Neural progenitor cell (in vitro differentiated cells): ENCODE data around the gene BICD1. TPM values are rescaled to one million over a fixed set of nuclear protein-coding genes. Genes with fewer than 3 reads are reported as not detected.

Experiments
- DNase-seq: peaks from one replicate; pipeline ENCODE4 v3.0.0-alpha.2; 2016; ENCODE audit warnings: low spot score
- H2AFZ ChIP-seq: fragments of 200-600 bp; sonication (generic); replicated peaks from 2 replicates; pipeline ENCODE4 v1.6.1; 2016; ENCODE audit warnings: antibody characterized with exemption
- H3F3A ChIP-seq: fragments of 200-600 bp; sonication (generic); 2 replicates; pipeline ENCODE4 v1.6.1; 2016; ENCODE audit warnings: antibody characterized with exemption, low read depth
- H3K27ac ChIP-seq: fragments of 200-600 bp; sonication (generic); 2 replicates; pipeline ENCODE4 v1.5.1; 2016; ENCODE audit warnings: mild to moderate bottlenecking
- H3K27me3 ChIP-seq: fragments of 200-600 bp; sonication (generic); 2 replicates; pipeline ENCODE4 v1.6.1; 2016; ENCODE audit warnings: mild to moderate bottlenecking, moderate library complexity
- H3K36me3 ChIP-seq: fragments of 200-600 bp; sonication (generic); 2 replicates; pipeline ENCODE4 v1.5.1; 2016
- H3K4me1 ChIP-seq: fragments of 200-600 bp; sonication (generic); 2 replicates; pipeline ENCODE4 v1.6.1; 2016; ENCODE audit warnings: mixed run types
- H3K4me2 ChIP-seq: fragments of 200-600 bp; sonication (generic); 2 replicates; pipeline ENCODE4 v1.6.1; 2016
- H3K4me3 ChIP-seq: fragments of 200-600 bp; sonication (generic); 2 replicates; pipeline ENCODE4 v1.5.1; 2016
- H3K79me2 ChIP-seq: fragments of 200-600 bp; sonication (generic); 2 replicates; pipeline ENCODE4 v1.6.1; 2016; ENCODE audit warnings: low read depth
- H3K9ac ChIP-seq: fragments of 200-600 bp; sonication (generic); 2 replicates; pipeline ENCODE4 v1.6.1; 2016
- H3K9me3 ChIP-seq: fragments of 200-600 bp; sonication (generic); 2 replicates; pipeline ENCODE4 v1.5.1; 2016; ENCODE audit warnings: low read depth
- H4K20me1 ChIP-seq: fragments of 200-600 bp; sonication (generic); 2 replicates; pipeline ENCODE4 v1.6.1; 2016; ENCODE audit warnings: low read depth
- H3K27ac Mint-ChIP-seq: 3 replicates; pipeline ENCODE4 v1.8.0; 2021; ENCODE audit warnings: mixed read lengths
- H3K27me3 Mint-ChIP-seq: 2 replicates; pipeline ENCODE4 v1.8.0; 2022; ENCODE audit warnings: low read depth, mild to moderate bottlenecking, inconsistent platforms, moderate library complexity, mixed read lengths; ENCODE audit not compliant: insufficient read depth
- H3K36me3 Mint-ChIP-seq: 3 replicates; pipeline ENCODE4 v1.8.0; 2021; ENCODE audit warnings: mixed read lengths
- H3K4me1 Mint-ChIP-seq: 3 replicates; pipeline ENCODE4 v1.8.0; 2021; ENCODE audit warnings: mixed read lengths
- H3K4me3 Mint-ChIP-seq: 3 replicates; pipeline ENCODE4 v1.8.0; 2021; ENCODE audit warnings: mild to moderate bottlenecking, moderate library complexity, mixed read lengths
- H3K9me3 Mint-ChIP-seq: 3 replicates; pipeline ENCODE4 v1.8.0; 2020; ENCODE audit warnings: mixed read lengths
- EZH2 ChIP-seq: fragments of 200-600 bp; sonication (generic); IDR thresholded peaks from 2 replicates; pipeline ENCODE4 v1.6.1; 2017; ENCODE audit warnings: antibody characterized with exemption, mild to moderate bottlenecking, moderate library complexity
- EZH2phosphoT487 ChIP-seq: fragments of 200-600 bp; sonication (generic); IDR thresholded peaks from 2 replicates; pipeline ENCODE4 v1.6.1; 2017; ENCODE audit warnings: antibody characterized with exemption
- total RNA-seq: library from RNA; depleted of rRNA; stranded (reverse); fragments of >200 nt; gene quantifications from 2 replicates; pipeline ENCODE4 v1.2.3, GENCODE V29; 2015; ENCODE audit warnings: low replicate concordance
- TF ChIP-seq, protein P1 (sequence below): fragments of 200-600 bp; sonication (generic); IDR thresholded peaks from 2 replicates; pipeline ENCODE4 v1.5.1; 2017; ENCODE audit warnings: antibody characterized with exemption, mild to moderate bottlenecking

The BICD1 gene
- total RNA-seq, 1 donor from 2014 or later: 23.6 TPM

DNA sequence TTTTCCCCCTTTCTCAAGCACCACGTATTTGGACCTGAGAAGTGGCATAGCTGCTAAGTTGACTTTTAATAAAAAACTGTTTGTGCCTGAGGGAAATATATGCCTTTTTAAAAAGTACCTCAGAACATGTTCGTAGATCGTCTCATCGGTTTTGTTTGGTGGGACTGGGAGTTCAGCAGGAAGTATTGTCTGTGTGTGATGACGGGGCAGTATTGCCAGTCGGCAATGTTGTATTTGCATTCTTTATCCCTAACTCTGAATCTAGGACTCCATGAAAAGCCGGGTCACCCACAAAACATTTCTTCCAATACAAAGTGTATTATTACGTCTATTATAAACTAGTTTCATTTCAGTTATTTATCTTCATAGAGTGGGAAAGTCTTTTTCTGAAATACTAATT is 273.0 kb downstream of the BICD1 start:
- no peak for DNase-seq
- H3K27ac ChIP-seq: no peak overlapping the region

DNA sequence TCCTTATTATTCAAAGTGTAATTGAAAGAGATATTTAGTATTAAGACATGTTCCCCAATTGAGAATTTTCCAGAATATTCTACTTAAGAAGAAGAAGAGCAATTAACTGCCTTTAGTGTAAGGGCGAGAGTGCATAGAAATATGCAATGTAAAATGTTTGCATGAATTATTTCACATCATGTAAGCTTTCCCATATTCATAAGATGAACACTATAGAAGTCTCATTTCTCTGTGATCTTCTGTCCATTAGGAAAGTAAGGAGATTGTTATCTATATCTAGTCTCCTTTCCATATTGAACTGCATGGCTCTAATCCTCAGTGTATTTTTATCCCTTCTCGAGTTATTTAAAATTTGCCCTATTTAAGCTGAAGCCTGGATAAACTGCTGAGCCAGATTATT is 275.6 kb downstream of the BICD1 start:
- TF ChIP-seq, protein P1, sequence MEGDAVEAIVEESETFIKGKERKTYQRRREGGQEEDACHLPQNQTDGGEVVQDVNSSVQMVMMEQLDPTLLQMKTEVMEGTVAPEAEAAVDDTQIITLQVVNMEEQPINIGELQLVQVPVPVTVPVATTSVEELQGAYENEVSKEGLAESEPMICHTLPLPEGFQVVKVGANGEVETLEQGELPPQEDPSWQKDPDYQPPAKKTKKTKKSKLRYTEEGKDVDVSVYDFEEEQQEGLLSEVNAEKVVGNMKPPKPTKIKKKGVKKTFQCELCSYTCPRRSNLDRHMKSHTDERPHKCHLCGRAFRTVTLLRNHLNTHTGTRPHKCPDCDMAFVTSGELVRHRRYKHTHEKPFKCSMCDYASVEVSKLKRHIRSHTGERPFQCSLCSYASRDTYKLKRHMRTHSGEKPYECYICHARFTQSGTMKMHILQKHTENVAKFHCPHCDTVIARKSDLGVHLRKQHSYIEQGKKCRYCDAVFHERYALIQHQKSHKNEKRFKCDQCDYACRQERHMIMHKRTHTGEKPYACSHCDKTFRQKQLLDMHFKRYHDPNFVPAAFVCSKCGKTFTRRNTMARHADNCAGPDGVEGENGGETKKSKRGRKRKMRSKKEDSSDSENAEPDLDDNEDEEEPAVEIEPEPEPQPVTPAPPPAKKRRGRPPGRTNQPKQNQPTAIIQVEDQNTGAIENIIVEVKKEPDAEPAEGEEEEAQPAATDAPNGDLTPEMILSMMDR: no peak
- TF ChIP-seq EZH2 (no peak), EZH2phosphoT487 (no peak)
- H3K4me3 ChIP-seq: no peak overlapping the region
- no peaks in the 10 kb centered on the region for H4K20me1 ChIP-seq
- H3K27me3 Mint-ChIP-seq: peaks cover 3% of the 10 kb centered on the region
- H3K4me1 Mint-ChIP-seq: peaks cover 3% of the 10 kb centered on the region
- no peaks in the 10 kb centered on the region for H3K36me3 Mint-ChIP-seq
- H3K27me3 ChIP-seq: no peaks in the 10 kb centered on the region
- no peak overlapping the region for H2AFZ ChIP-seq
- H3K9ac ChIP-seq: no peak overlapping the region
- no peak overlapping the region for H3K4me3 Mint-ChIP-seq
- no peak for DNase-seq
- no peak overlapping the region for H3K27ac ChIP-seq
- H3K36me3 ChIP-seq: no peaks in the 10 kb centered on the region
- H3K4me1 ChIP-seq: peaks cover 4% of the 10 kb centered on the region
- peaks cover 12% of the 10 kb centered on the region for H3F3A ChIP-seq
- H3K4me2 ChIP-seq: no peak overlapping the region
- no peak overlapping the region for H3K27ac Mint-ChIP-seq
- no peaks in the 10 kb centered on the region for H3K79me2 ChIP-seq
- H3K9me3 Mint-ChIP-seq: no peaks in the 10 kb centered on the region
- no peaks in the 10 kb centered on the region for H3K9me3 ChIP-seq

More for the DNA sequence above, 273.0 kb downstream of the BICD1 start:
- H3K4me3 Mint-ChIP-seq: no peak overlapping the region
- H3K4me1 Mint-ChIP-seq: peaks cover 7% of the 10 kb centered on the region
- H3K79me2 ChIP-seq: no peaks in the 10 kb centered on the region
- peaks cover 15% of the 10 kb centered on the region for H3F3A ChIP-seq
- H3K27me3 Mint-ChIP-seq: no peaks in the 10 kb centered on the region
- TF ChIP-seq, protein P1: no peak
- TF ChIP-seq EZH2 (no peak), EZH2phosphoT487 (no peak)
- no peaks in the 10 kb centered on the region for H4K20me1 ChIP-seq
- no peak overlapping the region for H3K27ac Mint-ChIP-seq
- no peak overlapping the region for H2AFZ ChIP-seq
- H3K4me2 ChIP-seq: no peak overlapping the region
- H3K9me3 ChIP-seq: no peaks in the 10 kb centered on the region
- H3K4me3 ChIP-seq: no peak overlapping the region
- no peaks in the 10 kb centered on the region for H3K36me3 Mint-ChIP-seq
- no peaks in the 10 kb centered on the region for H3K27me3 ChIP-seq
- no peak overlapping the region for H3K9ac ChIP-seq
- H3K9me3 Mint-ChIP-seq: no peaks in the 10 kb centered on the region
- peaks cover 7% of the 10 kb centered on the region for H3K4me1 ChIP-seq
- no peaks in the 10 kb centered on the region for H3K36me3 ChIP-seq

DNA sequence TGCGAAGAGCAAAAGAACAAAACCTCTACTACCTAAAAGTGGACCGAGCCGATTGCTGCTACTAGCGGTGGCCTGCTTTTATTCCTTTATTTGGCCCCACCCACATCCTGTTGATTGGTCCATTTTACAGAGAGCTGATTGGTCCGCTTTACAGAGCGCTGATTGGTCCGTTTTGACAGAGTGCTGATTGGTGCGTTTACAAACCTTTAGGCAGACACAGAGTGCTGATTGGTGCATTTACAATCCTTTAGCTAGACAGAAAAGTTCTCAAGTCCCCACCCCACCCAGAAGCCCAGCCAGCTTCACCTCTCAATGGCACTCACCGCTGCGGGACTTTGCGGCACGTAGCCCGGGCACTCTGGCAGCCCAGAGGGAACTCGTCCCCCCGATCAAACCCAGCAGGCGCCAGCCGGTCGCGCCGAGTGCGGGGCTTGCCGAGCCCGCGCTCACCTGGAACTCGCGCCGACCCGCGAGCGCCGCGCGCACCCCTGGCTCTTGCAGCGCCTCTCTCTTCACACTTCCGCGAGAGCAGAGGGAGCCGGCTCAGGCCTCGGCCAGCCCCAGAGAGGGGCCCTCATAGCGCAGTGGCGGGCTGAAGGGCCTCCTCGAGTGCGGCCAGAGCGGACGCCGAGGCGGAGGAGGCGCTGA is 284.0 kb downstream of the BICD1 start:
- Histone ChIP-seq H3K9ac (no peak overlapping the region), H3K4me3 (no peak overlapping the region), H4K20me1 (no peaks in the 10 kb centered on the region), H3K9me3 (no peaks in the 10 kb centered on the region), H3K79me2 (no peaks in the 10 kb centered on the region), H3K36me3 (no peaks in the 10 kb centered on the region), H2AFZ (no peak overlapping the region), H3K27ac (no peak overlapping the region), H3K27me3 (no peaks in the 10 kb centered on the region), H3K4me1 (no peaks in the 10 kb centered on the region), H3K4me2 (no peak overlapping the region), H3F3A (no peaks in the 10 kb centered on the region)
- no peaks in the 10 kb centered on the region for H3K36me3 Mint-ChIP-seq
- TF ChIP-seq EZH2 (no peak), EZH2phosphoT487 (no peak)
- TF ChIP-seq, protein P1: no peak
- no peaks in the 10 kb centered on the region for H3K9me3 Mint-ChIP-seq
- DNase-seq: no peak
- H3K4me3 Mint-ChIP-seq: no peak overlapping the region
- no peaks in the 10 kb centered on the region for H3K4me1 Mint-ChIP-seq
- H3K27me3 Mint-ChIP-seq: peaks cover 3% of the 10 kb centered on the region
- H3K27ac Mint-ChIP-seq: no peak overlapping the region
